Epidermal melanocyte (primary cell): ENCODE measurements around the gene PTPRM.

Experiments
- DNase-seq: peaks from one replicate; pipeline ENCODE4 v3.0.0; 2011; ENCODE audit warnings: low spot score; ENCODE audit not compliant: insufficient read length

Gene PTPRM

DNA sequence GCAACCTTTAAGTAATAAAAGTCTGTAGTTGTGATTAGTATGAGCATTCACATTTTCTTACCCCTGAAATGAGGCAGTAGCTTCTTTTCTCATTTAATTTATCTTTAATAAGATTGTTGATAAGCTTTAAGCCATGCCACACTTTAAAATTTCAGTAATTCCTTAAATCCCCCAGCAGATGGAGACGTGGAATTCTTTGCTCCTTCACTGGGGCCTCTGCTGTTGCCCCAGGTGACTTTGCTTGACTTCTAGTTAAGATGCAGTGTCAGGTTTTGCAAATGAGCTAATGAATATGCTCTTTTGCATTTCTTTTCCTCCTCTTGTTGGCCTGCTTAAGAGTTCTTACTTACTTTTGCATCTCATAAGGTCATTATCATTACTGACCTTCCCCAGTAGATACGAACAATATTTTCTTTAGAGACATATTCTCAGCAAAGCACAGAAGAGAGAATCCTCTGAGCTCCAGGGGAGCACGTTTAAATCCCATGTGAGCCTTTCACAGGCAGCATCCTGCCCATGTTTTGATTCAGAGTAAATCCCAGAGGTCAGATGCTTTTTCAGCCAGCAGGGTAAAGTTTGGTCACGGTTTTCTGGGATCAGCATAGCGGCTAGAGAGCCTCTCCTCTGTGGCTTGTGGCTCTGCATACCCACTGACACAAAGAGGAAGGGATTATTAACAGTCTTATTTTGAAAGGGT, 222.9 kb downstream of the PTPRM start:
- DNase-seq, result peak; percentile 28

DNA sequence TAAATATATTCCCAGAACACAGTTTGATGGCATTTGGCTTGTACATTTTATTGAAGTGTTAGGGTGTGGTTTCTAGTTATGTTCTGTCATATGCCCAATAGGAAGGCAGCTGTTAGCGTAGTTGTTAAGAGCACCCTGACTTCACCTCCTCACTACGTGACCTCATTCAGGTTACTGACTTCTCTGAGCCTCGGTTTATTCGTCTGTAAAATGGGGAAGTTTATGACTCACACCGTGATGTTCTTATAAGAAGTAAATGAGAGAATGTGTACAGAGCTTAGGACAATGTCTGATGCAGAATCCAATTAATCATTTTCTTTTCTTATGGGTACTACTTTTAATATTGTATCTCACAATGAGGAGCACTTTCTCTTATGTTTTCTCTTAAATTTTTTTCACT, 226.0 kb downstream of the PTPRM start:
- no peak for DNase-seq

DNA sequence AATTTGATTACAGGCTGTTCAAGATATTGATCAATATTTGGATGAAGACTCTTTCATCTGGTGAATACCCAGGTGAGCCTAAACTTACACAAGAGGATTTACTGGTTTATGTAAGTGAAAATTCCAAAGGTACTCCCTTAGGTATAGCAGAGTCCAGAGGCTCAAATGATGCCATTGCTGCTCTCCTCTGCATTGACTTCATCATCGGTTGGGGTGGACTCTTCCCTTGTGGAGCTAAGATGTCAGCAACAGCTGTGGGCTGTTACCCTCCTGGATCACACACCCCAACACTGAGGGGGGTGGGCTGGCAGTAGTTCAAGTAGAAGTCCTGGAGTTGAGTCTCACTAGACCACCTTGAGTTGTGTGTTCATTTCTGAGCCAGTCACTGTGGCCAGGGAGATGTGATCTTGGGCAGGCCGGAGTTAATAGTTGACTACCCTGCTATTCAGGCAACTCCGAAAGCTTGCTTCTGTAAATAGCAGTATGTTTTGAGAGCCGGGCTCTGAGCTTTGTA, 236.9 kb downstream of the PTPRM start:
- no peak for DNase-seq

DNA sequence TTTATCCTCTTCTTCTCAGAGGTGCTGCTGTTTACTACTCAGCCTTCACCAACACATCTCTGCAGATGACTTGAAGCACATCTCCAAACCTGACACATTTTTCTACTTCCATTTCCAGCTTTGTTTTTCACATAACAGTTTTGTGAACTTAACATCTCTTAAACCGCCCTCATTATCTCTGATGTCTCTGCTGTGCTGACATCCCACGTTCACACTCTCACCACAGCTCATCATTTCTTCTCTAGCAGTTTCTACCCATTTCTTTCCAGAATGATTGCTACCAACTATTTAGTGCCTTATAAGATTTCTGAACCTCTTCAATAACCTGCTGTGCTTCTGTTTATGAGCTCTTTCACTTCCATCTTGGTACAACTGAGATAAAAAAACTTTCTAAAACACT, 238.0 kb downstream of the PTPRM start:
- no peak for DNase-seq

DNA sequence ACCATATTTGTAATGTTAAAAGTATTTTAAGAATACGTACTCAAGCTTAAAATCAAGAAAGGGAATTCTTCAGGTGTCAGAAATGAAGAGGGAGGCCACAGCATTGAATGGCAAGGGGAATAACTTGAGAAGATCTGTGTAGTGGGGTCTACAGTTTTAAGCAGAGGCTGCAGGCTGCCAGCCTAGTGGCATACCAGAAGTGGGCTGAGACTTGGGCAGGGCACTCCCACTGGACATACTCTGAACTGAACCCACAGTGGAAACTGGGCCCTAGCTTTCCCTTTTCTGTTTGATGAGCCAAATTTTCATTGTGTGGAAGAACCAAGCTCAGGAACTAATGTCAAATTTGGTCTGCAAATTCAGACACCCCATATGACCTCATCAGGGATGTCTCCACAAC, 238.8 kb downstream of the PTPRM start:
- no peak for DNase-seq

DNA sequence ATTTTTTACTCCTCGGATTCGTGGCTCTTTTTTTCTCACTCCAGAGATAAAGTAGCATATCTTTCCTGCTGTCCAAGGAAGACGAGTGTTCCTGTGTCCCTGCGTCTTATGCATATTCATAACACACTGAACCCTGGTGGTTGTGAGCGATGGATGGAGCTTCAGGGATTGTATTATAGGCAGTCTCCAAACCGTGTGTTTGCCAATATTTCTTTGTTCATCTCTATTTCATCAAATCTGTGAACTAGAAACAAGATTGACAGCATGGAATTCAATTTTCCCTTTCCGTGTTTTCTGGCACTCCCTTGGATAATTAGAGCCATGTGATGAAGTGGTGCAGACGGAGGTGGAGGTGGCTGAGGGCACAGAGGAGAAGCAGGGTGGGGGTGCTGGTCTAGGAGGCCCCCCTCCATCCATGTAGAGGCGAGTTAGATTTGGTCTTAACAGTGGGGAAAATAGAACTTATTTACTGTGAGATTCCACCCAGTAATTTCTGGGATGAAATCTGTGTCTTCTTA, 240.9 kb downstream of the PTPRM start:
- DNase-seq, result no peak

DNA sequence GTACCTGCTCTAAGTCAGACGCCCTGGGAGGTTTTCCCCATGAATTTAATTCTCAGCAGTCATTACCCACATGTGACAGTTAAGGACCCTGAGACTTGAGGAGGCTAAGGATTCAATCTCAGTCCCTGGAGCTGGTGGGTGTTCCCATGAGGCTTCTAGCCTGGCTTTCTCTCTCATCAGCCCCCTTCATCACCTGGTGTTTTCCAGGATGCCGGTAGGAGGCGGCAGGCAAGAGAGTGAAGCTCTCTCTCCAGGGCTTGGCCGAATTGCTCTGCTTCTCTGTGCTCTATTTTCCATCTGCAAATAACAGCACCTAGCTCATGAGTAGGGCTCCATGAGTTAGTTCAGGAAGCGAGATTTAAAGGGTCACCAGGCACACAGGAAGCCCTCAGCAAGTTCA, 241.9 kb downstream of the PTPRM start:
- no peak for DNase-seq

DNA sequence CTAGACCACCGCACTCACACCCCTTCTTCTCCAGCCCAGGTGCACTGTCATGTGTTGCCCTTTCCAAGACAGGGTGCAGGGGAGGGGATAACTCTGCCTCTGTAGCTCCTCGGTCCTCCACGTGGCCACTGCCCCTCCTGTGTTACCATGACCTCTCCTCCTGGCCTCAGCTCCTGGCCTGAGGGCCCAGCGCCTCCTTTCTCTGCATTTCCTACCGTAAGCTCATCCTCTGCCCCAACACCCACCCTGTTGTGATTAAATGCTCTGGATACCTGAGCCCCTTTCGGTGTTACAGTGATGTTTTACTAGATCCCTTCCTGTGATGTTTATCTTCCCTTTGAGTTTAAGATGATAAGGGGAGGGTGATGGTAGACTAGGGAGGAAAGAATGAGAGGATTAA, 242.3 kb downstream of the PTPRM start:
- DNase-seq, result no peak

DNA sequence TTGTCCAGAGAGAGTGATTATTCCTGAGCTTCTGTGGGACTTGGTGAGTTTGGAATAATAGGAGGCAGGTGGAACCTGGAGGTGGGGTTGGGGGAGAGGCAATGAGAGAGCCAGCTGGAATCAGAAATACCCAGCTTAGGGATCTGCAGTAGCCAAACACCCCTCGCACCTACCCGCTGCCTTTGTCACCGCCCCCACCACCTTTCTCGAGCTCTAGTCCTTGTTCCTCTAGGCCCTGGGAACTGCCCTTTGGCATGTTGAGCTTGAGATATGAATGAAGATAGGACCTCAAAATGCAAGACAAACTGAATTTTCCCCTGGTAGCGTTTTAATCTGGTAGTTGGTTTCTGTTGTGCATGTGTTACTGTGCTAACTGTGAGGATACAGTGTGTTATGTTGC, 242.9 kb downstream of the PTPRM start:
- DNase-seq, result no peak

DNA sequence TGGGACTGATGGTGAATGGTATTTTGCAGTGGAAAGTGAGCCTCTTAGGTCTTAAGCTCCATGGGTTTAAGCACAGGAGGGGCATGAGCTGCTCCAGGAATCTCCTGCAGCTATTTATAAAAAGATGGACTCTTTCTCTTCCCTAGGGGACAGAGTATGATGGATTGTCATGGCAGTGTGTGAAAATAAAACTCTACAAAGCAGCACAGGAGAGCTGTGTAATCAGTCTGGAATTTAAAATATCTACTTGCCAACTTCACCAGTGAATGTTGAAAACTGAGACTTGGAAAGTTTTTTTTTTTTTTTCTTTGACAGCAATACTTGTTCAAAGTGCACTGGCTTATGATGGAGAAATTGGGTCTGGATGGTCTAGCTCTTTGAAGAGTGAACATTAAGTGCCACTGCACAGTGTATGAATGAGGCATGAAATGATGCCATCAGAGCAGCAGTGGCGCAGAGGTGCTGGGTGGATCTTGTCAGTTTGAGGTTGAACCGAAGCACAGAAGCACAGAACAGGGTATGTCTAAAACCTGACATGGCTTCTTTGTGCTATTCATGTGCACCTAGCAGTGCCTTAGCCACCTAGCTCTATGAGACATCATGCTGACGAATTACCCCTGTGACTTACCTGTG, 245.4 kb downstream of the PTPRM start:
- DNase-seq, result no peak

DNA sequence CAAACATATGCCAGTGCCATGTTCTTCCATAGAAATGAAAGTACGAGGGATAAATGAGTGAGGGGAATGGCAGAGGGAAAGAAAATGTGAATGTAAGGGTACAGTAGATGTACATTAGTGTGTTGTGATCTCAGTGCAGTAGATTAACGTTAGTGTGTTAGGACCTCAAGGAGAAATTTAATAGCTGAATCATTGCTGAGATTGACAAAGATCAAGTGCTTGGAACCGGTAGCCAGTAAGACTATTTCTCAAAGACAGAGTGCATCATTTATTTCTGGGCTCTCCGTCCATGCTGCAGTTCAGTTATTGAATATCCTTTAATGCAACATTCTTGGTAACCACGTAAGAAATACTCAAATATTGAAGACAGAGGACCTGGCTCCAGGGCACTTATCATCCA, 246.0 kb downstream of the PTPRM start:
- no peak for DNase-seq

DNA sequence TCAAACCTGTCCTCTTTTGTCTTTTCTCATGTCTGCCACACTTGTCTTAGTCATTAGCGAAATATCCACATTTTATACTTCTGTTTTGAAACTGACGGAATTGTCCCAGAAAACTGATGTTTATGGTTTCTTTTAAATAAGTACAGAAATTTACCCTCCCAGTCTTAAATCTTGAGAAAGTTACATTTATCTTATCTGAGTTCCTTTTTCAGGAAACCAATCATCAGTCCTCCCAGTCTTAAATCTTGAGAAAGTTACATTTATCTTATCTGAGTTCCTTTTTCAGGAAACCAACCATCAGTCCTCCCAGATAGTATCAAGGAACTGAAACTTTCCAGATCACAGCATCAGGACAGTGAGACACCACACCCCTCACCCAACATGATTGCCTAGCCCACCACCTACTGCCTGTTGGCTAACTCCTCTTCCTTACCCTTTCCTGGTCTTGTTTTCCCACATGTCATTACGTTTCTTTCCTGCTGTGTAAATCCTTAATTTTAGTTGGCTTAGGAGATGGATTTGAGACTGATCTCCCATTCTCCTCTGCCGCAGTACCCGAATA, 247.7 kb downstream of the PTPRM start:
- no peak for DNase-seq

DNA sequence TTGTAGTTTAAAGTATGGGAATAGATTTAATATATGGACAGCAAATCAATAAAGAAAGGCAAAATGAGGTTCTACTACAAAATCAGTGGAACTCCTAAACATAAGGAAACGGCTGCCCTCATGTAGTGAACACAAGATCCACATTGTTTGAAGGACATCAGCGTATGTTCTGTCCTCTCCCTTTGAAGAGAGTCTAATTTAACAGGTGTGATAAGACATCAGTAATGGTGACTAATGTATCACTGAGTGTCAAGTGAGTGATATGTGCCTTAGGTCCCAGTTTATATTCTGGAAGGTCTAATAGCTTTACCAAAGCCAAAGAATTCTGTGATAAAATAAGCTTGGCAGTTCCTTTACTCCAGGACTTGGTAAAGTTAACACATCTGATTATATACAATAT, 248.7 kb downstream of the PTPRM start:
- no peak for DNase-seq

DNA sequence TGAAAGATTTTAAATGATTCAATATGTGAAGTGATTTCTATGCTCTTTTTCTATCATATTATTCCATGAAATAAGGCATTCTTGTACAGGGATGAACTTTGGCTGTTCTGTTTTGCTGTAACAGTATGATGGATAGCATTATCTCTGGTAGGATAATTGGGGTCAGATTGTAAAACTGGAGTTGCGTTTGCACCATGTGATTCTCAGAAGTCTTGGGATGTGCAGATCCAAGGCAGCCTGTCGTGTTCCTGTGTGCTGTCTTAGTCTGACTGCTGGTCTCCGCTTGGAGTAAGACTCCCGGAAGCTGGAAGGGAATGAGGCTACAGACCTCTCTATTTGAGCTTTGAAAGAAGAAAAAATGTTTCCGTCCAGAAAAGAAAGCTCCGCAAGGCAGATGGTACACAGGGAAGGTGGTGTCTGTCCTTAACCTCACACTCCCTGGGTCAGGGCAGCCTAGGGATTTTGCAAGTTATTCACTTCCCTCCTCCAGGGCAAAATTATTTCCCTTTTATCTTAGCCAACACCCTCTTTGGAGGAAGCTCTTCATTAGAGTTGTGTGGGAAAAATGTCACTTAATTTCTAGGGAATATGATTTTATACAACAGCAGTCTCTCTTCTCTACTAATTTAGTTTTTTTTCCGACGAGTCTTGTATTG, 250.6 kb downstream of the PTPRM start:
- DNase-seq, result peak; percentile 38

DNA sequence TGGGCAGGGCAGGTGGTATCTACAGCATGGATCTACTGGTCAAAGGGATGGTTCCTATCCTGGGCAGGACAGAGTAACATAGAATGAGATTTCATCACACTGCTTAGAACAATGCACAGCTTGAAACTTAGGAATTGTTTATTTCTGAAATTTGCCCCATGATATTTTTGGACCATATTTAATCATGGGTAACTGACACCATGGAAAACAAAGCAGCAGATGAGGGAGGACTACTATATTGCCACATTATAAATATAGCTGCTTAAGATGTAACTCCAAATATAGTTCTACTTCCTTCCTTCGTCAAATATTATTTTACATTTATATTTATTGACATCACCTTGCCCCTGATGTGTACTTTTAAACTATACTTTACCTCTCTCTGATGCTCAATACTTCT, 254.7 kb downstream of the PTPRM start:
- DNase-seq, result no peak

DNA sequence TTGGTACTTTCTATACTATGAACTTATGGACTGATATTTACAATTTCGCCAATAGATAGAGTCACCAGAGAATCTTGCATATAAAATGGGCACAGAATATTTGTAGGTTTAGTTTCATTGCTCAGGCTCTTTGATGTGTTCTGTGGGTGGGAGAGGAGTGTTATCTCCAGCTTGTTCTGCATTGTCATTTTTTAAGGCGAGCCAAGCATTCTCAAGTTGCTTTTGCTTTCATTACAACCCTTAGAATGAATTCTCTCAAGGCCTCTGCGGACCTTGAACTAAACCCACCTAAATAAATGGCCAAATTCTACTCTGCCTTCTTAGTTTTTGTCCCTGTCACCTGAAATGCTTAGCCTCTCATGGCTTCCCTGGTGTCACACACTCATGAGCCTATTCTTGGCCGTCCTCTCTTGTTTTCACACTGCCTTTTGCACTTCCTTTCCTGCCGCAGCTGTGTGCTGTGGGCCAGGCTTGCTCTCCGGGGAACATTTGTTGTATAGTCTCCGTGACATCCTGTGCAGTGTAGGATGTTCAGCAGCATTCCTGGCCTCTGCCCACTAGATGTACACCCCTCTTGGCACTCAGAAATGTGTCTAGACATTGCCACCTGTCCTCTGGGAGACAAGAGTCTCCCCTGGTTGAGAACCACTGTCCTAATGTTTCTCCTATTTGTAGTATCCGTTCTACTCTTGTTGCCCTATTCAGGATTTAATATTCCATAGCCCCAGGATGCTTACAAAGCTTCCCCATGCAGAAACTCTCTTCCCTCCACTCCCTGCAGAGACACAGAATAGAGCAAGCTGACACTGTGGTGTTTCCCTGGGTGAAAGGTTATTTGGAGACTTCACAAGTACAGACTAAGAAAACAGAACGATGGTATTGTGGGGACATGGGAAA, 255.6 kb downstream of the PTPRM start:
- no peak for DNase-seq

DNA sequence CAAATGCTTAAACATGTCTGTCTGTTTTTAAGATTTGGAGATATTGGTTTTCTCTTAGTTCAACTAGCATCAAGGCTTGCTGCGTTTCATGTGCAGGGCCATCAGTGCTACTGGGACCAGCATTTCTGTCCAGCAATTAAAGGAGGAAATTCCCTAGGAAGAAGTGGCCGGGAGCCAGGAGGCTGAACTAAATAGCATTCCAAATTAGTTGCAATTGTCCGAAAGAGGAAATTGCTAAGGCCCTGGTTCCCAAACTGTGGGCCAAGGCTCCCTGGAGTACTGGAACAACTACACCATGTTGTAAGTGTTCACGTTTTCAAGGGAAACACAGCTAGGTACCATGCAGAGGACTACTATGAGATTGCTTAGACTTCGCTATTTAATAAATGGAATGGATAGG, 257.9 kb downstream of the PTPRM start:
- no peak for DNase-seq

DNA sequence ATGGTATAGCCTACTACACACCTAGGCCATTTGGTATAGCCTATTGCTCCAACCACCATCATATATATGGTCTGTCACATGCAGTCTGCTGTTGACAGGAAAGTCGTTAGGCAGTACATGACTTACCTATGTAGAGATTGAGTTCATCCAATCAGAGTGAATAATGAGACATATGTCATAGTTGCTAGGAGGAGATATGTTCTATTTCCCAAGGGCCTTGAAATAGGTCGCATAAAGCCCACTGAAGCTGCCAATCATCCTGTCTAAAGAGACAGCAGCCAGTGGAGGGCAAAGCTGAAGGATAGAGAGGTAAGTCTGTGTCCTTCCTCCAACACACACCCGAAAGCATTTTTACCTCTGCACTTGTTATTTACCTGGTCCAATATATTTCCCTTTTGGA, 263.4 kb downstream of the PTPRM start:
- no peak for DNase-seq

DNA sequence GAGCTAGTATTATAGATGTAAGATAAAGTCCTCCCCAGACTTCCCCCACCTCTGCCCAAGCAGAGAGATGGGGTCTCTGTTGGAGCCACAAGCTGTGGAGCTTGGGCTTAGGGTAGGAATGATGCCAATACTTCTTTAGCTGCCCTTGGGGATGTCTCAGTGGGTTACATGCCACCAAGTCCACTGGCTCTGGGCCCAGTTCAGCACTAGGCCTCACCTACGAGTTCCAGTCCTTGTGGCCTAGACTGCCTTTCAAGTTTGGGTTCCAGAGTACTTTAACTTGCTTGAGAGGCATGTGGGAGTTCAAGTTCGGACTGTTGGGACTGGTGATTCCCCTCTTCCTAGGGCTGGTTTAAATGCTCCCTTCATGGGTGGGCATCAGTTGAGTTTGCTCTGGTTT, 272.4 kb downstream of the PTPRM start:
- DNase-seq, result no peak

DNA sequence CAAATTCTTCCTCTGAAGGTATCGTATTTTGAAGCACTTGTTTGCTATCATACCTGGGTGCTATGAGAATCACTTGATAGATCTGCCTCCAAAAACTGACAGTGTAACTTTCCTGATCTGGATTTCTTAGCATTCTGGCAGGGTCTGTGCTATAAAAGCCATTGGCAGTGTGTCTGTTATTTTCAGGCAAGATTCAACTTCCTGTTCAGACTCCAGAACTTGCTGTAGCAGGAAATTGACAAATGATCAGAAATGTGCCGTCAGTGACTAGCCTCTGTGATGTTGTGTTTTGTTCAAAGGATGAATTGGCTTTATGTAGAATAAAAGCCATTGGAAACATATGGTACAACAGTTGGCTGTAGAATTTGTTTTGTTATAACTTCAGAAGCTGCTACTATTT, 273.3 kb downstream of the PTPRM start:
- no peak for DNase-seq

DNA sequence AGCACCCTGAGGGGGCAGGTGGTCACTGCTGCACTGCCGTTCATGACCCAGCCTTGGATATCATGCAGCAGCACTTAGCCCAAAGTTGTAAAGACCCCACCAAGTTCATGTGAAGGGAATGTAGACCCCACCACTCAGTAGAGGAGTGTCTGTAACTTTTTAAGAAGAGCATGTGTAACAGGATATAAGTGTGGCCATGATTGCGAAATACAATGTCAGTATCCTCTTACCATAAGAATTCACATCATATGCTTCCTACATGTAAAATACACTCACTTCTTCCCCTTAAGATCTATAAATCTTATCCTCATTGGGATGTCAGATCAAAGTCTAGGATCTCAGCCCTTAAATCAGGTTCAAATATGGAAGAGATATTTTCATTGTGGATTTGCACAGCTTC, 276.9 kb downstream of the PTPRM start:
- DNase-seq, result no peak
